Measurements from ENCODE around the gene MAMDC2.

GRCh38 chr9:70112981-70113380, 69.3 kb downstream of the MAMDC2 start:
- no peak for TF ChIP-seq POLR2A (IDR thresholded peaks at IDR 0.05)
- TF ChIP-seq, protein P1, sequence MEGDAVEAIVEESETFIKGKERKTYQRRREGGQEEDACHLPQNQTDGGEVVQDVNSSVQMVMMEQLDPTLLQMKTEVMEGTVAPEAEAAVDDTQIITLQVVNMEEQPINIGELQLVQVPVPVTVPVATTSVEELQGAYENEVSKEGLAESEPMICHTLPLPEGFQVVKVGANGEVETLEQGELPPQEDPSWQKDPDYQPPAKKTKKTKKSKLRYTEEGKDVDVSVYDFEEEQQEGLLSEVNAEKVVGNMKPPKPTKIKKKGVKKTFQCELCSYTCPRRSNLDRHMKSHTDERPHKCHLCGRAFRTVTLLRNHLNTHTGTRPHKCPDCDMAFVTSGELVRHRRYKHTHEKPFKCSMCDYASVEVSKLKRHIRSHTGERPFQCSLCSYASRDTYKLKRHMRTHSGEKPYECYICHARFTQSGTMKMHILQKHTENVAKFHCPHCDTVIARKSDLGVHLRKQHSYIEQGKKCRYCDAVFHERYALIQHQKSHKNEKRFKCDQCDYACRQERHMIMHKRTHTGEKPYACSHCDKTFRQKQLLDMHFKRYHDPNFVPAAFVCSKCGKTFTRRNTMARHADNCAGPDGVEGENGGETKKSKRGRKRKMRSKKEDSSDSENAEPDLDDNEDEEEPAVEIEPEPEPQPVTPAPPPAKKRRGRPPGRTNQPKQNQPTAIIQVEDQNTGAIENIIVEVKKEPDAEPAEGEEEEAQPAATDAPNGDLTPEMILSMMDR (IDR thresholded peaks at IDR 0.05): no peak

Data from adrenal gland (tissue), 5 donors.